Mesodermal cell (in vitro differentiated cells): ENCODE results near the gene ADAM22.

Experiments used
- H3K27ac ChIP-seq: 2 replicates; pipeline ENCODE4 v1.7.0; 2013; ENCODE audit warnings: mild to moderate bottlenecking, low read depth, low read length, moderate library complexity; ENCODE audit not compliant: severe bottlenecking
- H3K36me3 ChIP-seq: 2 replicates; pipeline ENCODE4 v1.7.1; 2013; ENCODE audit warnings: mild to moderate bottlenecking, low read length, moderate library complexity; ENCODE audit not compliant: control insufficient read depth, insufficient read depth
- H3K4me1 ChIP-seq: one replicate; pipeline ENCODE4 v1.7.1; 2013; ENCODE audit warnings: mild to moderate bottlenecking, low read length; ENCODE audit not compliant: insufficient read depth, control insufficient read depth, poor library complexity, severe bottlenecking
- H3K4me3 ChIP-seq: 2 replicates; pipeline ENCODE4 v1.7.0; 2013; ENCODE audit warnings: low read length, control low read depth, mild to moderate bottlenecking; ENCODE audit not compliant: insufficient read depth, poor library complexity, severe bottlenecking; ENCODE audit errors: extremely low read depth
- H3K9me3 ChIP-seq: 2 replicates; pipeline ENCODE4 v1.7.1; 2013; ENCODE audit warnings: mild to moderate bottlenecking, low read length, moderate library complexity; ENCODE audit not compliant: control insufficient read depth
- WGBS, 2 experiments: methylation state at CpG; one replicate each; pipeline ENCODE4 v1.1.5; 2013; ENCODE audit warnings: missing lambda C conversion rate in 2 of 2; ENCODE audit not compliant: insufficient coverage in 2 of 2; 5-methylcytosine and 5-hydroxymethylcytosine counted together

Gene ADAM22

GRCh38 chr7:88073626-88074025, 139.6 kb downstream of the ADAM22 start:
- 80 to 88% methylated on average over 1 of the region's 1 CpG for WGBS, 2 experiments
- H3K4me1 ChIP-seq = no peaks in the 10 kb centered on the region
- no peaks in the 10 kb centered on the region for H3K9me3 ChIP-seq
- H3K36me3 ChIP-seq = no peaks in the 10 kb centered on the region
- no peak overlapping the region for H3K4me3 ChIP-seq
- no peak overlapping the region for H3K27ac ChIP-seq

GRCh38 chr7:88075216-88075615, 141.2 kb downstream of the ADAM22 start:
- no peaks in the 10 kb centered on the region for H3K4me1 ChIP-seq
- H3K4me3 ChIP-seq = no peak overlapping the region
- no peak overlapping the region for H3K27ac ChIP-seq
- H3K36me3 ChIP-seq = no peaks in the 10 kb centered on the region
- no peaks in the 10 kb centered on the region for H3K9me3 ChIP-seq
- WGBS, 2 experiments = 91 to 100% methylated on average over 1 to 2 of the region's 2 CpGs

DNA sequence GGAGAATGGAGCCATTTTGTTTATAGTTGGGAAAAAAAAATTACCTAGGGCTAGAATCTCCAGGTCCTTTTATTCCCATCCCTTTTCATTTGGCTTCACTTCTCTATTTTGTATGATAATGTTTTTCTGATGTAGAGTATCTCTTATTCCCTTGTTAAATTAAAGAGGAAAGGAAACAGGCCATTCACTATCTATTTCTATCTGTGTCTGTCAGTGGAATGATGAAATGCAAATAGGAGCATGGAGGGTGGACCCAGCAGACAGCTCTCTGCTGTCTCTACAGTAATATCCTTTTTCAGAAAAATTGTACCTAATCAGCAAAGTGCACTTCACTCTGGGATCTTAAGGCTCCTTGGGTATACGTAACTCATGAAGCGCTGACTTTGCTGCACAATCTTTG, 149.8 kb downstream of the ADAM22 start:
- Histone ChIP-seq H3K4me3 (no peak overlapping the region), H3K4me1 (no peaks in the 10 kb centered on the region), H3K9me3 (no peaks in the 10 kb centered on the region), H3K27ac (no peak overlapping the region), H3K36me3 (no peaks in the 10 kb centered on the region)
- 67 to 92% methylated on average over 2 of the region's 2 CpGs for WGBS, 2 experiments

- Histone ChIP-seq H3K4me1 (no peaks in the 10 kb centered on the region), H3K36me3 (no peaks in the 10 kb centered on the region), H3K4me3 (no peak overlapping the region), H3K27ac (no peak overlapping the region), H3K9me3 (no peaks in the 10 kb centered on the region)
- WGBS, 2 experiments = no CpG with 5 or more reads among the region's 1 CpG
Measured at GRCh38 chr7:88089561-88089960, 155.5 kb downstream of the ADAM22 start.

GRCh38 chr7:88090240-88090639, 156.2 kb downstream of the ADAM22 start:
- no peaks in the 10 kb centered on the region for H3K36me3 ChIP-seq
- H3K9me3 ChIP-seq = no peaks in the 10 kb centered on the region
- H3K27ac ChIP-seq = no peak overlapping the region
- WGBS, 2 experiments = no CpG with 5 or more reads among the region's 1 CpG
- H3K4me3 ChIP-seq = no peak overlapping the region
- no peaks in the 10 kb centered on the region for H3K4me1 ChIP-seq

GRCh38 chr7:88090671-88091070, 156.6 kb downstream of the ADAM22 start:
- Histone ChIP-seq H3K4me3 (no peak overlapping the region), H3K9me3 (no peaks in the 10 kb centered on the region), H3K27ac (no peak overlapping the region), H3K36me3 (no peaks in the 10 kb centered on the region), H3K4me1 (no peaks in the 10 kb centered on the region)
- WGBS, 2 experiments = no CpG with 5 or more reads among the region's 2 CpGs

DNA sequence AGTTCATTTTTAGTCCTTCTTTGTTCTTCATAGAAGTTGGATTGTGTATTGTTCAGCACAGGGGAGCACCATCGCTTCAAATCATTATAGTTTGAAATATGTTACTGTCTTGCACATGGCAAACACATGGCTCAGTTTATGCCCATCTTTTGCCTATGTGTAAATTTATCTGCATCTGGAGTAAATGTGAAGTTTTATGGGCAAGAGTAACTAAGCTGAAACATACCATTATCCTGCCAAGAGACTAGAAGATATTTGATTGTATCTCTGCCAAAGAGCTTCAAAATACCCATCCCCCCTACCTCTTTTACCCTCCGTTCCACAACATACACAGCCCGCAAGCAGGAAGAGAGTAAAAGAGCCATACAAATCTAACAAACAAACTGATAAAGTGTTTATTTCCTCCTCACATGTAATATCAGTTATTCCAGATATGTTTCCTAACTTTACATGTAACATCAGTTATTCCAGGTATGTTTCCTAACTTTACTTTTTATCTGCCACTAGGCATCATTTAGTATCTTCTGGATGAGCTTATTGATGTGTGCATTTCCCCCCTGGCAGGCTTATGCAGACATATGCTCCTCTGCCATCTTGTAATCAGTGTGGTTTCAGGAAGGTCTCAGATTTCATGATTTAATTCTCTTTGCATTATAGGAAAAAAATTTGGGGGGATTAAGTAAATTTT, 158.1 kb downstream of the ADAM22 start:
- Histone ChIP-seq H3K4me1 (no peaks in the 10 kb centered on the region), H3K36me3 (no peaks in the 10 kb centered on the region), H3K27ac (no peak overlapping the region), H3K9me3 (no peaks in the 10 kb centered on the region), H3K4me3 (no peak overlapping the region)
- WGBS, 2 experiments = 72 to 90% methylated on average over 2 of the region's 3 CpGs

DNA sequence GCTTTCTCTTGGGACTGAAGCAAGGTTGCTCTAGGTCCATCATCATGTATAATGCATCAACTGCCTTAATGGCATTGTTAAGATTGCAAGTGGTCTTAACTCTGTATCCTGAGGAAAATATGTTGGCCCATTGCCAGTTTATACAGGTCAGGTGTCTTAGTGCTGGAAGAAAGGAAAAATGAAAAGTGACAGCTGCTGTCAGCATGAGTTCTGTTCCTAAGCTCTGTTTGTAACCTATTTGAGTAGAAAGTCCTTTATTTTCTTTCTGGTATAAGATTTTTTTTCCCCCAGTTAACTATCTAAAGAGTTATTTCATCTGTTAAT, 158.6 kb downstream of the ADAM22 start:
- Histone ChIP-seq H3K36me3 (no peaks in the 10 kb centered on the region), H3K27ac (no peak overlapping the region), H3K9me3 (no peaks in the 10 kb centered on the region), H3K4me1 (no peaks in the 10 kb centered on the region), H3K4me3 (no peak overlapping the region)

GRCh38 chr7:88101769-88102168, 167.7 kb downstream of the ADAM22 start:
- 50% methylated on average over 1 of the region's 1 CpG for WGBS, 2 experiments
- Histone ChIP-seq H3K36me3 (no peaks in the 10 kb centered on the region), H3K27ac (no peak overlapping the region), H3K4me3 (no peak overlapping the region), H3K9me3 (no peaks in the 10 kb centered on the region), H3K4me1 (no peaks in the 10 kb centered on the region)

- Histone ChIP-seq H3K36me3 (no peaks in the 10 kb centered on the region), H3K4me3 (no peak overlapping the region), H3K27ac (no peak overlapping the region), H3K9me3 (no peaks in the 10 kb centered on the region), H3K4me1 (no peaks in the 10 kb centered on the region)
- WGBS, 2 experiments = 29 to 44% methylated on average over 1 of the region's 1 CpG
Measured at GRCh38 chr7:88102675-88103074, 168.6 kb downstream of the ADAM22 start.

GRCh38 chr7:88104732-88105131, 170.7 kb downstream of the ADAM22 start:
- no CpG with 5 or more reads among the region's 2 CpGs for WGBS, 2 experiments
- Histone ChIP-seq H3K9me3 (no peaks in the 10 kb centered on the region), H3K36me3 (no peaks in the 10 kb centered on the region), H3K27ac (no peak overlapping the region), H3K4me1 (no peaks in the 10 kb centered on the region), H3K4me3 (no peak overlapping the region)
